Ramos (cell line): ENCODE results near the gene DNAJC4.

ENCODE experiments used
- in situ Hi-C: fragments of 300-500 bp; cut with MboI; formaldehyde crosslinking; loops from one replicate; pipeline ENCODE4 v1.14.3; 2022; ENCODE audit warnings: low sequenced_read_pairs; ENCODE audit not compliant: unreplicated experiment

Gene DNAJC4

DNA sequence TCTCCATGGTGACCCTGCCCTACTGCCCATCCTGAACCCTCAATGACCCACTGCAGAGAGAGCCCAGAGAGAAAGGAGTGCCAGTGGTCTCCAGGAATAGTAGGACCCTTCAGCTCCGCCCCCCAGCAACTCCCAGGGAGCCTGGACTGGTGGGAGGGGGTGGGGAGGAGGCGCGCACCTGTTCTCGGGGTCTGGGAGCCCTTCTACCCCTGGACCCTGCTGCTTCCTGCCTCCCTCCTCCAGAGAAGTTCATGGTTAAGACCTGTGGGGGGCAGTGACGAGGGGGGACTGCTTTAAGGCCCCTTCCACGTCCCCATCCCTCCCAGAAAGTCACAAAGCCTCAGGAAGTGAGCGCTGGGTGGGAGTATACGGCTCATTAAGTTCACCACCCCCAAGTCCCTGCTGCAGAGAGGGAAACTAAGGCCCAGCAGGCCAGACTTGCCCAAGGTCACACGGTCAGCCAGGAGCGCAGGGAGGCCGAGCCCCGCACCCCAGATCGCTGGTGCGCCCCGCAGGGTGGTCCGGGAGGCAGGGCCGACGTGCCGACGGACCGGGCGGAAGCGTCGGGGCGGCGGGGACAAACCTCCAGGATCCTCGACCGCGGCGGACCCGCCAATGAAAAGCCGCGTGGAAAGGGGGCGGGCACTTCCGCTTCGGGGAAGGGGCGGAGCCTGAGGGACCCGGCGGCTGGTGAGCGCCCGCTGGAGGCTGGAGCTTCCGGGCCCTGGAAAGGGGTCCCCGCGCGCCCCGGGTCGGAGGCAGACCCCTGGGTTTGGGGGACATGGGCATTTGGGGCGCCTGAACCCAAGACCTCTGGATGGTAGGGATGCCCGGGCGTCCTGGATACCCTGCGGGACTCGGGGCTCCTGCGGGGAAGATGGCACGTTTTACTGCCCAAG, 4.5 kb upstream of the DNAJC4 start, which contains the start of the genes NUDT22 and TRPT1:
TSS of gene NUDT22 (plus strand) at position 667 of the 899 bp plus-strand sequence. CDS start 379 bp downstream, outside the sequence.
TSS of gene TRPT1 (minus strand) at position 579 of the 899 bp plus-strand sequence. CDS start at position 253, 326 bp downstream.
- in situ Hi-C loops: loop anchor here (25.0 kb wide), 3 partner anchors 911 to 1614 kb away; partner anchors contain the start of genes B3GAT3, EML3, MTA2 and ROM1

DNA sequence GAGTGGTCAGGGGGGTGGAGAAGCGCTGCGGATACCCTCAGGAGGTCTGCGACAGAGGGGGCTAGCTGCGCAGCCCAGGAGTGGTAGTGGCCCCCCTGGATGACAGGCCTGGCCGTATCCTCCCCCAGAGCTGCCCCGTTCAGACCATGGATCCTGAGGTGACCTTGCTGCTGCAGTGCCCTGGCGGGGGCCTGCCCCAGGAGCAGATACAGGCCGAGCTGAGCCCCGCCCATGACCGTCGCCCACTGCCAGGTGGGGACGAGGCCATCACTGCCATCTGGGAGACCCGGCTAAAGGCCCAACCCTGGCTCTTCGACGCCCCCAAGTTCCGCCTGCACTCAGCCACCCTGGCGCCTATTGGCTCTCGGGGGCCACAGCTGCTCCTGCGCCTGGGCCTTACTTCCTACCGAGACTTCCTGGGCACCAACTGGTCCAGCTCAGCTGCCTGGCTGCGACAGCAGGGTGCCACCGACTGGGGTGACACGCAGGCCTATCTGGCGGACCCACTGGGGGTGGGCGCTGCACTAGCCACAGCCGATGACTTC, 3.8 kb upstream of the DNAJC4 start:
- in situ Hi-C loops: loop anchor here (25.0 kb wide), 3 partner anchors 911 to 1614 kb away; partner anchors contain the start of genes B3GAT3, EML3, MTA2 and ROM1

DNA sequence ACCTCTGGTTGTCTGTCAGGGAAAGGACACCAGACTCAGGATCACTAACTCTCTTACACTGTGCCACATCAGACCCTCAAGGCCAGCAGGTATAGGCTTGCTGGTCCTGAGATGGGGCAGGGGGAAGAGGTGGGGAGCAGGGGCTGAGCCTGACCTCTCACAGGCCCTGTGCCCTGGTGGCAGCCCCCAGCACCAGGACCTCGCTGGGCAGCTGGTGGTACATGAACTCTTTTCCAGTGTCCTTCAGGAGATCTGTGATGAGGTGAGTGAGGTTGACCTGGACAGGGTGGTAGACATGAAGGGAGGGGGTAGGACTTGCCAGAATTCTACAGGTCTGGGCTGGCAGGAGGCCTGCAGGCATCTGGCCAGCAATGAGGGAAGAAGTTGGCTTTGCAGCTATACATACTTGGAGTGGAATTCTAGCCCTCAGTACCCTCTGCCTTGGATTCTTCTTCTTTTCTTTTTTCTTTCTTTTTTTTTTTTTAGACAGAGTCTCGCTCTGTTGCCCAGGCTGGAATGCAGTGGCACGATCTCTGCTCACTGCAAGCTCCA, 2.9 kb upstream of the DNAJC4 start:
- in situ Hi-C loops: loop anchor here (25.0 kb wide), 3 partner anchors 910 to 1615 kb away; partner anchors contain the start of genes B3GAT3, EML3, MTA2 and ROM1

GRCh38 chr11:64229090-64229743, 1.1 kb upstream of the DNAJC4 start:
- in situ Hi-C loops: loop anchor here (25.0 kb wide), 3 partner anchors 908 to 1617 kb away; partner anchors contain the start of genes B3GAT3, EML3, MTA2 and ROM1

GRCh38 chr11:64229744-64230170, 591 bp upstream of the DNAJC4 start:
- in situ Hi-C loops: loop anchor here (25.0 kb wide), 3 partner anchors 908 to 1617 kb away; partner anchors contain the start of genes B3GAT3, EML3, MTA2 and ROM1

- in situ Hi-C loops: loop anchor here (25.0 kb wide), 3 partner anchors 906 to 1619 kb away; partner anchors contain the start of genes B3GAT3, EML3, MTA2 and ROM1
Observed at GRCh38 chr11:64230985-64231365, 627 bp downstream of the DNAJC4 start.

DNA sequence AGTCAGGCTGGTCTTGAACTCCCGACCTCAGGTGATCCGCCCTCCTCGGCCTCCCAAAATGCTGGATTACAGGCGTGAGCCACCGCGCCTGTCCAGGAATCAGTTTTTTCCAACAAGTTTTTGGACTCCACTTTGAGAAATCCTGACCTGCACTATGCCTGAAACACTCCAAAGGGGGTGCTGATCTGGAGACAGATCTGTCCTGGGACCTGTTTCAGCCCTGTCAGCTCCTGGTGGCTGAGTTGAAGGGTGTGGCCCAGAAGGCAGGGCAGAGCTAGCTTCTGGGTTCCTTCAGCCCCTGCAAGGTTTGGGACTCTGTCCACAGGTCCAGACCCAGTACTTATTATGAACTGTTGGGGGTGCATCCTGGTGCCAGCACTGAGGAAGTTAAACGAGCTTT, 1.2 kb downstream of the DNAJC4 start:
- in situ Hi-C loops: loop anchor here (25.0 kb wide), 3 partner anchors 906 to 1619 kb away; partner anchors contain the start of genes B3GAT3, EML3, MTA2 and ROM1

DNA sequence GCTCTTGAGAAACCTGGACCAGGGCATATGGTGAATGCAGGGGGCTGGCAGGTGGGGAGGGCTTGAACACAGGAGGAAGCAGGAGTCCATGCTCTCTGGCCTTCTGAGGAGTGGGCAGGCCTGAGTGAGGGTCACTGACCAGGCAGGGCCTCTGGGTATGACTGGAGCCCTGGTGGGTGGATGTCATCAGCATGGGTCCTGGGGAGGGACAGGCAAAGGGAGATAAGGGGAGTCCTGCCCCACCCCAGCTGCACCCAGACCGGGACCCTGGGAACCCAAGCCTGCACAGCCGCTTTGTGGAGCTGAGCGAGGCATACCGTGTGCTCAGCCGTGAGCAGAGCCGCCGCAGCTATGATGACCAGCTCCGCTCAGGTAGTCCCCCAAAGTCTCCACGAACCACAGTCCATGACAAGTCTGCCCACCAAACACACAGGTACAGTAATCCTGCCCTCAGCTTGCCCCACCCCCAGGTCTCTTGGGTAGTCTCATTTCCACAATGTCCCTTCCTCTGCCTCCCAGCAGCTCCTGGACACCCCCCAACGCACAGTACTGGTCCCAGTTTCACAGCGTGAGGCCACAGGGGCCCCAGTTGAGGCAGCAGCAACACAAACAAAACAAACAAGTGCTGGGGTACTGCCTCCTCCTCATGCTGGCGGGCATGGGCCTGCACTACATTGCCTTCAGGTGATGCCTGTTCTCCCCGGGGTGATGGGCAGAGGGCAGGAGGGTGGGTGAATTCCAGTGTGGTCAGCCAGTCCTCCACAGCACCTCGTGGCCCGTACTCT, 2.0 kb downstream of the DNAJC4 start:
- in situ Hi-C loops: loop anchor here (25.0 kb wide), 3 partner anchors 905 to 1620 kb away; partner anchors contain the start of genes B3GAT3, EML3, MTA2 and ROM1

DNA sequence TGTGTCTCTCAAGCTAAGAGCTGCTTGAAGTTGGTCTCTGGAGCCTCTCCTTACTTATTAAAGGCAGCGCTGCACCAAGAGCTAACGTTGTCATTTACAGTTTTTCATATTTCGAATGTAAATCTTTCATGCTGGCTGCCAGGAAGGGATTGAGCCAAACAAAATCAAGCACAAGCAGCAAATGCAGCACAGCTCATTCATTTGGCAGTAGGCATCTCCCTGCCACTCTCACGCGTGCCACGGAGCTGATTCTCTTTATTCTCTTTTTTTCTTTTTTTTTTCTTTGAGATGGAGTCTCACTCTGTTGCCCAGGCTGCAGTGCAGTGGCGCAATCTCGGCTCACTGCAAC, 2.6 kb downstream of the DNAJC4 start:
- in situ Hi-C loops: loop anchor here (25.0 kb wide), 3 partner anchors 904 to 1621 kb away; partner anchors contain the start of genes B3GAT3, EML3, MTA2 and ROM1

DNA sequence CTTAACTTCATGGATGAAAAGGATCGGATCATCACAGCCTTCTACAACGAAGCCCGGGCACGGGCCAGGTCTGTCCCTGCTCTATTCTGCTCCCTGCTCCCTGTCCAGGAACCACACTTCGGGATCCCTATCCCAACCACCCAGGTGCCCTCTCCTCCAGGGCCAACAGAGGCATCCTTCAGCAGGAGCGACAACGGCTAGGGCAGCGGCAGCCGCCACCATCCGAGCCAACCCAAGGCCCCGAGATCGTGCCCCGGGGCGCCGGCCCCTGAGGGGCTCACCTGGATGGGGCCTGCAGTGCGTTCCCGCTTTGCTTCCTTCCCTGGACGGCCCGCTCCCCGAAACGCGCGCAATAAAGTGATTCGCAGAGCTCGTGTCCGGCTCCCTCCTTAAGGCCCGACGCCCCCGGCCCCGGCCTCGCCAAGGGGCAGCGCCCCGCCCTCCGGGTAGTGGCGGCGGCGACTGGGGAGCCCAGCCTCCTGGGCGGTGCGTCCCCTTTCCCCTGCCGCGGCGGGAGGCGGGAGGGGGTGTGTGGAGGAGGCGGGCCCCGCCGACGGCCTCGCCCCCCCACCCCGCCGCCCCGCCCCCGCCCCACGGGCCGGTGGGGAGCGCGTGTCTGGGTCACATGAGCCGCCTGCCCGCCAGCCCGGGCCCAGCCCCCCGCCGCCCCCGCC, 3.7 kb downstream of the DNAJC4 start, which contains the start of gene VEGFB:
TSS of gene VEGFB (plus strand) at position 672 of the 674 bp plus-strand sequence. CDS start 250 bp downstream, outside the sequence.
- in situ Hi-C loops: loop anchor here (25.0 kb wide), 3 partner anchors 903 to 1622 kb away; partner anchors contain the start of genes B3GAT3, EML3, MTA2 and ROM1

GRCh38 chr11:64234647-64235379, 4.5 kb downstream of the DNAJC4 start:
- in situ Hi-C loops: loop anchor here (25.0 kb wide), 3 partner anchors 902 to 1623 kb away; partner anchors contain the start of genes B3GAT3, EML3, MTA2 and ROM1

- in situ Hi-C loops: loop anchor here (25.0 kb wide), 3 partner anchors 902 to 1623 kb away; partner anchors contain the start of genes B3GAT3, EML3, MTA2 and ROM1
Observed at GRCh38 chr11:64235437-64236161, 5.3 kb downstream of the DNAJC4 start.

GRCh38 chr11:64237484-64237951, 7.2 kb downstream of the DNAJC4 start:
- in situ Hi-C loops: loop anchor here (25.0 kb wide), 3 partner anchors 900 to 1625 kb away; partner anchors contain the start of genes B3GAT3, EML3, MTA2 and ROM1

DNA sequence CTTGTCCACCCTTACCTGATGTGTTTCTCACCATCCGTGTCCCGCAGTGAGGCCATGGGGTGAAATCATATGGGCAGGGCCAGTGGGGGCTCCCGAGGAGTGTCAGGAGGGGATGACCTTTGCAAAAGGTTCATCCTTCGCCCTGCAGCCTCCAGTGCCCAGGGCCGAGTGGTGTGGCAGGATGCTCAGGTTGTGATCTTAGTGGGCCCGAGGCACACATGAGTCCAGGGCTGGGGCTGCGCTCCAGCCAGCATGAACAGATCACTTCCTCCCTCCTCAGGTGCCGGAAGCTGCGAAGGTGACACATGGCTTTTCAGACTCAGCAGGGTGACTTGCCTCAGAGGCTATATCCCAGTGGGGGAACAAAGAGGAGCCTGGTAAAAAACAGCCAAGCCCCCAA, 7.7 kb downstream of the DNAJC4 start:
- in situ Hi-C loops: loop anchor here (25.0 kb wide), 3 partner anchors 899 to 1626 kb away; partner anchors contain the start of genes B3GAT3, EML3, MTA2 and ROM1

GRCh38 chr11:64238999-64239398, 8.7 kb downstream of the DNAJC4 start:
- in situ Hi-C loops: loop anchor here (25.0 kb wide), 3 partner anchors 898 to 1627 kb away; partner anchors contain the start of genes B3GAT3, EML3, MTA2 and ROM1
